ENCODE data around the gene ASB18.

Gene ASB18

GRCh38 chr2:236237468-236238190 lies 26.6 kb downstream of the ASB18 start:
- no peak for DNase-seq (ENCODE audit: low read depth)

GRCh38 chr2:236236559-236237452 lies 27.4 kb downstream of the ASB18 start:
- H3K4me3 ChIP-seq (ENCODE audit: low read depth, low read length), result no peak overlapping the region
- no peak for DNase-seq (ENCODE audit: low read depth)
- TF ChIP-seq, protein P1, sequence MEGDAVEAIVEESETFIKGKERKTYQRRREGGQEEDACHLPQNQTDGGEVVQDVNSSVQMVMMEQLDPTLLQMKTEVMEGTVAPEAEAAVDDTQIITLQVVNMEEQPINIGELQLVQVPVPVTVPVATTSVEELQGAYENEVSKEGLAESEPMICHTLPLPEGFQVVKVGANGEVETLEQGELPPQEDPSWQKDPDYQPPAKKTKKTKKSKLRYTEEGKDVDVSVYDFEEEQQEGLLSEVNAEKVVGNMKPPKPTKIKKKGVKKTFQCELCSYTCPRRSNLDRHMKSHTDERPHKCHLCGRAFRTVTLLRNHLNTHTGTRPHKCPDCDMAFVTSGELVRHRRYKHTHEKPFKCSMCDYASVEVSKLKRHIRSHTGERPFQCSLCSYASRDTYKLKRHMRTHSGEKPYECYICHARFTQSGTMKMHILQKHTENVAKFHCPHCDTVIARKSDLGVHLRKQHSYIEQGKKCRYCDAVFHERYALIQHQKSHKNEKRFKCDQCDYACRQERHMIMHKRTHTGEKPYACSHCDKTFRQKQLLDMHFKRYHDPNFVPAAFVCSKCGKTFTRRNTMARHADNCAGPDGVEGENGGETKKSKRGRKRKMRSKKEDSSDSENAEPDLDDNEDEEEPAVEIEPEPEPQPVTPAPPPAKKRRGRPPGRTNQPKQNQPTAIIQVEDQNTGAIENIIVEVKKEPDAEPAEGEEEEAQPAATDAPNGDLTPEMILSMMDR (IDR thresholded peaks at IDR 0.05; ENCODE audit: low read depth, low read length, missing control alignments), result no peak

More at GRCh38 chr2:236237468-236238190, 26.6 kb downstream of the ASB18 start:
- TF ChIP-seq, protein P1 (IDR thresholded peaks at IDR 0.05; ENCODE audit: low read depth, low read length, missing control alignments), result no peak
- no peak overlapping the region for H3K4me3 ChIP-seq (ENCODE audit: low read depth, low read length)

- no peak for DNase-seq (ENCODE audit: low read depth)
- no peak overlapping the region for H3K4me3 ChIP-seq (ENCODE audit: low read depth, low read length)
- TF ChIP-seq, protein P1 (IDR thresholded peaks at IDR 0.05; ENCODE audit: low read depth, low read length, missing control alignments), result no peak
These were observed 35.0 kb downstream of the ASB18 start for GRCh38 chr2:236229186-236229585.

- DNase-seq (ENCODE audit: low read depth), result no peak
- TF ChIP-seq, protein P1 (IDR thresholded peaks at IDR 0.05; ENCODE audit: low read depth, low read length, missing control alignments), result no peak
- no peak overlapping the region for H3K4me3 ChIP-seq (ENCODE audit: low read depth, low read length)
These were observed 40.5 kb downstream of the ASB18 start for GRCh38 chr2:236223675-236224074.

DNA sequence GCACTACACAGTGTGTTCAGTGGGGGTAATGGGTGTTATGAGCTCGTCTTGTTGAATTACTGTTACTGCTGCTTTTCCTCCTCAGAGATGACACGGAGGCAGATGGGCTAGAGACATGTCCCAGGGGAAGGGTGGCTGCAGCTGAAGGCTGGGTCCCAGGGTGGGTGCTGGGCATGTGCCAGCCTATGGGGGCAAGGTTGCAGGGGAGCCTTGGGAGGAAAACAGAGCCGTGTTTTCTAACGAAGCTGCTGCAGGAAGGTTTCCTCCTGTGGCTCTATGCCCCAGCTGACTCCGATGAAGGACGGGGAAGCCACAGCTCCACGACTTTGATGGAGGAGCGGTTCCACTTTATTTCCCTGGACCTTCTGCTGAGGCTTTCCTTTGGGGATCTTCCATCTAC lies 42.4 kb downstream of the ASB18 start:
- DNase-seq (ENCODE audit: low read depth), result no peak
- no peak overlapping the region for H3K4me3 ChIP-seq (ENCODE audit: low read depth, low read length)
- TF ChIP-seq, protein P1 (IDR thresholded peaks at IDR 0.05; ENCODE audit: low read depth, low read length, missing control alignments), result no peak

- TF ChIP-seq, protein P1 (IDR thresholded peaks at IDR 0.05; ENCODE audit: low read depth, low read length, missing control alignments), result no peak
- no peak for DNase-seq (ENCODE audit: low read depth)
- H3K4me3 ChIP-seq (ENCODE audit: low read depth, low read length), result no peak overlapping the region
These were observed 44.8 kb downstream of the ASB18 start for GRCh38 chr2:236219411-236219810.

Data from GM12864 (cell line).